ENCODE measurements around the gene MYOF. TPM values are rescaled to one million over a fixed set of nuclear protein-coding genes. Genes with fewer than 3 reads are reported as not detected.

Gene MYOF, protein sequence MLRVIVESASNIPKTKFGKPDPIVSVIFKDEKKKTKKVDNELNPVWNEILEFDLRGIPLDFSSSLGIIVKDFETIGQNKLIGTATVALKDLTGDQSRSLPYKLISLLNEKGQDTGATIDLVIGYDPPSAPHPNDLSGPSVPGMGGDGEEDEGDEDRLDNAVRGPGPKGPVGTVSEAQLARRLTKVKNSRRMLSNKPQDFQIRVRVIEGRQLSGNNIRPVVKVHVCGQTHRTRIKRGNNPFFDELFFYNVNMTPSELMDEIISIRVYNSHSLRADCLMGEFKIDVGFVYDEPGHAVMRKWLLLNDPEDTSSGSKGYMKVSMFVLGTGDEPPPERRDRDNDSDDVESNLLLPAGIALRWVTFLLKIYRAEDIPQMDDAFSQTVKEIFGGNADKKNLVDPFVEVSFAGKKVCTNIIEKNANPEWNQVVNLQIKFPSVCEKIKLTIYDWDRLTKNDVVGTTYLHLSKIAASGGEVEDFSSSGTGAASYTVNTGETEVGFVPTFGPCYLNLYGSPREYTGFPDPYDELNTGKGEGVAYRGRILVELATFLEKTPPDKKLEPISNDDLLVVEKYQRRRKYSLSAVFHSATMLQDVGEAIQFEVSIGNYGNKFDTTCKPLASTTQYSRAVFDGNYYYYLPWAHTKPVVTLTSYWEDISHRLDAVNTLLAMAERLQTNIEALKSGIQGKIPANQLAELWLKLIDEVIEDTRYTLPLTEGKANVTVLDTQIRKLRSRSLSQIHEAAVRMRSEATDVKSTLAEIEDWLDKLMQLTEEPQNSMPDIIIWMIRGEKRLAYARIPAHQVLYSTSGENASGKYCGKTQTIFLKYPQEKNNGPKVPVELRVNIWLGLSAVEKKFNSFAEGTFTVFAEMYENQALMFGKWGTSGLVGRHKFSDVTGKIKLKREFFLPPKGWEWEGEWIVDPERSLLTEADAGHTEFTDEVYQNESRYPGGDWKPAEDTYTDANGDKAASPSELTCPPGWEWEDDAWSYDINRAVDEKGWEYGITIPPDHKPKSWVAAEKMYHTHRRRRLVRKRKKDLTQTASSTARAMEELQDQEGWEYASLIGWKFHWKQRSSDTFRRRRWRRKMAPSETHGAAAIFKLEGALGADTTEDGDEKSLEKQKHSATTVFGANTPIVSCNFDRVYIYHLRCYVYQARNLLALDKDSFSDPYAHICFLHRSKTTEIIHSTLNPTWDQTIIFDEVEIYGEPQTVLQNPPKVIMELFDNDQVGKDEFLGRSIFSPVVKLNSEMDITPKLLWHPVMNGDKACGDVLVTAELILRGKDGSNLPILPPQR (N-terminal part only)
- total RNA-seq = 127 and 152 TPM in 2 replicates

DNA sequence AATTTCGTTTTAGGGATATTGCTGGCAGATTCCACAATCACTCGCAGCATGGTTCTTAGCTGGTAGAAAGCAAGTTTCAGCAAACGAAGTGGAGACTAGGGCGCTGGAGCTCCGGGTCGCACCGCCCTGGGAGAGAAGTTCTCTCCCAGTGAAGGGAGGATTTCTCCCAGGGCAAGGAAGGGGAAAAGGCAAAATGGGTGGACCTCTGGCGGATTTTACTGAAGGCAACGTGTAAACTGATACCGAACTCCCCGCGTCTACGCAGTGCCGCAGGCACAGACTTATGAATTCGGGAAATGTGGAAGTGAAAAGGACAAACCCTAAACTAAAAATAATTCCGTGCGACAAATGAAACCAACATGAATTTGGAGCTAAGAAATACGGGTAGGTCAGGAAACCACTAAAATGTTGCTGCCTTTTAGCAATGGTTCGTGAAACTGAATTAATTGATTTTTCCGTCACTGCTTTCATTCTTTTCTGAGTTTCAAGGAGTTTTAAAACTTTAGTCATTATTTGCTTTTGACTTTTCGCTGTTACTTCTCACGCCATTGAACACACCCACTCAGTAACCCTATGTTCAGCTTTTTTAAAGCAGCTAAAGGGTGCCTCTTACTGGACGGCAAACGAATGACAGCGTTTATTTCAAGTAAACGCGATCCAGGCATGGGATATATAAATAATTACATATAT, at the start of gene MYOF:
TSS of gene MYOF (minus strand) at position 190 of the 690 bp plus-strand sequence. CDS start at position 50, 140 bp downstream.

GRCh38 chr10:93496322-93497041, 14.3 kb upstream of the MYOF start, which contains the start of gene CEP55:
TSS of gene CEP55 (plus strand) at chr10:93496612. CDS start at chr10:93500052, 3,440 bp downstream.

Small RNAs within 50 kb of the gene (small RNA-seq; reads per million reads assigned to genes)
- not detected for gene RNA5SP323

Other genes with a start within 250 kb of the MYOF start
- 3.5 and 8.4 TPM in 2 replicates for gene CEP55, start 14.3 kb upstream of the MYOF start, total RNA-seq
- gene FFAR4, start 84.3 kb upstream of the MYOF start, total RNA-seq = not detected in 2 replicates
- 0.79 and 2.2 TPM in 2 replicates for gene RBP4, start 118.9 kb upstream of the MYOF start, total RNA-seq
- not detected in 2 replicates for gene PDE6C, start 130.2 kb upstream of the MYOF start, total RNA-seq
- 7.3 and 10.2 TPM in 2 replicates for gene FRA10AC1, start 220.3 kb upstream of the MYOF start, total RNA-seq